Stimulated activated CD8-positive, alpha-beta memory T cell treated with anti-CD3 and anti-CD28 coated beads, Interleukin-15, amount 100 ng/mL, for 1 hour (primary cell): Measurements from ENCODE around the gene XPO4.
A peak's percentile ranks its signal among the peaks of the same experiment; 100 is the strongest.
"Not testable (repeated sequence)": the region's sequence is repeated elsewhere in the genome, so short reads cannot be mapped to it uniquely, and the experiment has no call there.

Experiments used
- DNase-seq: peaks from one replicate; pipeline ENCODE4 v3.0.0-alpha.2; 2020; ENCODE audit warnings: low read depth

The XPO4 gene

DNA sequence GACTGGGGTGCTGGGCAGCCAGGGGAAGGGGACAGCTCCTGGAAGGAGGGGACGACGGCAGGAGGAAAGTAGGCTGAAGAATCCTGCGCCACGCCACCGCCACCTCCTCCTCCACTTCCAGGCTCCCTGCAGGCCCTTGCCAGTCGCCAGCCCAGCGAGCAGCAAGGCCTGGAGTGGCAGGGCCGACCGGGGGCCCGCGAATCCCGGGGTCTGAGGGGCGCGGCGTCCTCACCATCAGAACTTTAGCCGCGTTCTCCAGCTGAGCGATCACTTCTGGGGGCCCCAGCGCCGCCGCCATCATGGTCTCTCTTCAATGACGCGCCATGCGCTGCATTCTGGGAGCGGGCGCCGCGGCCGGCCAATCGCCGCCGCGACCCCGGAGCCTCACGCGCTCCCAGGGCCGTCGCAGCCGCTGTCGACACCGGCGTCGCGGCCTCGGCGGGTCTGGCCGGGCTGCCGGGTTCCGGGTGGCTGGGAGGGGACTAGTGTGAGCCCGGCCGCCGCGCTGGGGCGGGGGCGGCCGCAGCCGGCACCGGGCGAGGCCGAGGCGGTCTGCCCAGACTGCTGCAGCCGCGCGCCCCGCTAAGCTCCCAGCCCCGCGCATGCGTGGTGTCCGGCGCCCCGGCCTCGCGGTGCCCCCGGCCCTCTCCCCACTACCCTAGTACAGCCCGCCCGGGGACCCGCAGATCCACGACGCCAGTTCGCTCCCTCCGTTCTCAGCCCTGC lies at the start of gene XPO4:
Gene XPO4, minus strand, starts transcription at position 309 of the 726 bp plus-strand sequence. Its CDS starts 8 bp downstream, at position 301.
- DNase-seq = peak; percentile 43

DNA sequence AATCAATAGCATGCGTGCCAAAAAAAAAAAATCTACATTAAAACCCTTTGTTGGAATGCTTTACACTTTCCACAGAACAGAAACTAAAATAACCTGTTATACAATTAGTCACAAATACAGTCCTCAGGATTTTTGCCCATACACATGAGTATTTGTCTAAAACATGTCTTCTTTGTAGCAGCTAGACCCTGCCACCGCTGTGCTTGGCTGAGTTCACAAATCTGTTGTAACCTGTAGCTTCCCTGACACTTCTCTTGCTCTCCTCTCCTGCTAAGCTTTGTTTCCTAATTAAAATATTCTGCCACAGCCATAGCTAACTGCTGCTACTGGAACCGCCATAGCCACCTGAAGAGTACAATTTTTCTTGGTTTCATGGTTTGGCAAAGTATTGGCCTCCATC lies 45.5 kb upstream of the XPO4 start:
- DNase-seq = not testable (repeated sequence)

DNA sequence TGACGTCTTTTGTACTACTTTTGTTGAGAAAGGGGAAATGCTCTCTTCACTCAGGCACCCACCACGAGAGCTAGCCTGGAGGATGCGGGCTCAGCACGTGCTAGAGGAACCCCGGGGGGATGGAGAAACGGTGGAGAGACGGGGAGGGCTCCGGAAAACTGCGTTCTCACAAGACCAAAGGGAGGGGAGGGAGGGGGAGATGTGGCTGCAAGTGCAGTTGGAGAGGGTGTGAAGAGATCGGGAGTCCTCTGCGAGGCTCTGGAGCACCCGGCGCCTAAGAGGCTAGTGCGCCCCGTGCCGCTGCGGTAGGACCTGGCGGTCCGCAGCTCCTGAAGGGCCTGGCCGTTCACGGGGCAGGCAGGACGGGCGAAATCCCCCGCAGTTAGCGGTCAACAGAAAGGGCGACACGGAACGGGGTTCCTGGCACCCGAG lies 43.4 kb upstream of the XPO4 start:
- no peak for DNase-seq

DNA sequence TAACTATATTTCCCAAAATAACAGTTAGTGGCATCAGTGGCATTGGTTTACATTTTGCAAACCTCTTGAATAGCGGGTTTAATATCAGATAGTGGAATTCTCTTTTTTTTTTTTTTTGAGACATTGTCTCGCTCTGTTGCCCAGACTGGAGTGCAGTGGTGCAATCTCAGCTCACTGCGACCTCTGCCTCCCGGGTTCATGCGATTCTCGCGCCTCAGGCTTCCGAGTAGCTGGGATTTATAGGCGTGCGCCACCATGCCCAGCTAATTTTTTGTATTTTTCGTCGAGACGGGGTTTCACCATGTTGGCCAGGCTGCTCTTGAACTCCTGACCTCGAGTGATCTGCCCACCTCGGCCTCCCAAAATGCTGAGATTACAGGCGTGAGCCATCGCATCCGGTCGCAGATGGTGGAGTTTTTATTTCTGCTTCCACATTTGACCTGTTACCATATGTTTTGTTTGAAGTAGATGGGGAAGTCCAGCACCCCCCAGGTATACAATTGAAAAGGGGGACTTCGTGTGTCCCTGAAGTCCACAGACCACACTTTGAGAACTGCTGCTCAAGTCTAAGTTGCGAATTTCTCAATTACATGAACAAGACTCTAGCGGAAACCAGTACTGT lies 40.5 kb upstream of the XPO4 start:
- no peak for DNase-seq

DNA sequence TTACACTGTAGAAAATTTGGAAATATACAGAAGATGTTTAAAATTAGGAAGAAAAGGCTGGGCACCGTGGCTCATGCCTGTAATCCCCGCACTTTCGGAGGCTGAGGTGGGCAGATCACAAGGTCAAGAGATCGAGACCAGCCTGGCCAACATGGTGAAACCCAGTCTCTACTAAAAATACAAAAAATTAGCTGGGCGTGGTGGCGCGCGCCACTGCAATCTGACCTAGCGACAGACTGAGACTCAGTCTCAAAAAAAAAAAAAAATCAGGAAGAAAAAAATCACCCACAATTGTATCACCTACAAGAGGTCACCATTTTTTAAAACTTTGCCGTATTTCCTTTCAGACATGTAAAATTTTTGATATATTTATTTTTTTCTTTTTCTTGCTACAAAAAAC lies 38.0 kb upstream of the XPO4 start:
- not testable (repeated sequence) for DNase-seq

DNA sequence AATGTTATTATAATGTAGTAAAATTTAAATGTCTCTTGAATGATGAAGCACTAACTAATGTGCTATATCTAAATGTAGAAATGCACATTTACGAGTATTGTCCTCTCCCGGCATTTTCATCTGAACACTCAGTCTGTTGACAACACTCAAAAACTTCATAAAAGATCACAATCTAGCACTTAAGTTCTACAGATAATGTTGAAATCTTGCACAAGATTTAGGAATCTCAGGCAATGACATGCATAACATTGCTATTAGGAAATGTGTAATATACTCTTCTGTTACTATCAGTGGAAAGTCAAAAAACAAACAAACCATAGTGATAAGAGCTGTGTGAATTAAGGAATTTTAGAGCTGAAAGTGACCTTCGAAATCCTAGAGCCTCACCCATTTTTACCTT lies 37.5 kb upstream of the XPO4 start:
- DNase-seq = no peak

DNA sequence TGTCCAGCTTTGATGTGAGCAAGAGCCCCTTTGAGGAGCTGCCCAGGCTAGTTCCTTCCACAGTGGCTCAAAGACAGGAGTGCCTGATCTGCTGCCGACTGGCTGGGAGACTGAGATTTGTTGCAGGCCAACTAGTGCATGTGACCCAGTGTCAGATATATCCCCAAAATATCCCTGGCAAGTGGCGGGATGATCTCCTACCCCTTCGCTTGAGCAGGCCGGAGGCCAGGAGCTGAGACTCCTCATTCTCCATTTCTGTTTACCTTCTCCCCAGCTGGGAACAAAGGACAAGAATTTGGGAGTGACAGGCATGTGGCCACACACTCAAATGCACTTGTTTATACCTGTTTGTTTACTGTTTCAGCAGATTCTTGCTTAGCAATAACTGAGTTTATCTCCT lies 37.1 kb upstream of the XPO4 start:
- DNase-seq = no peak

DNA sequence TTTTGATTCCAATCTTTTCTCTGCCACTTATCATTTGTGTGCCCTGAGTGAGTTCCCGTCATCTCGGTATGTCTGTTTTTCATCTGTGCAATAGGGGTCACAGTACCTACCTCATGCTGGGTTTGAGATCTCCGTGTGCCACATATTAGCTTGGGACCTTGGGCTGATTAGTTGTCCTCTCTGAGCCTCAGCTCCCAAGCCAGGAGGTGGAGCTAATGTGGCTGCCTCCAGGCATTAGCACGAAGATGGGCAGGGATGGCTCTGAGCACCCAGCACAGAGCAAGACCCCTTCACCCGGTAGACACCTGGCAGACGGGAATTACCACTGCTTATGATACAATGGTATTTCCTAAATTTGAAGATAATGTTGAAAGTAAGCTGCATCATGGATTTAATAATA lies 35.8 kb upstream of the XPO4 start:
- no peak for DNase-seq

DNA sequence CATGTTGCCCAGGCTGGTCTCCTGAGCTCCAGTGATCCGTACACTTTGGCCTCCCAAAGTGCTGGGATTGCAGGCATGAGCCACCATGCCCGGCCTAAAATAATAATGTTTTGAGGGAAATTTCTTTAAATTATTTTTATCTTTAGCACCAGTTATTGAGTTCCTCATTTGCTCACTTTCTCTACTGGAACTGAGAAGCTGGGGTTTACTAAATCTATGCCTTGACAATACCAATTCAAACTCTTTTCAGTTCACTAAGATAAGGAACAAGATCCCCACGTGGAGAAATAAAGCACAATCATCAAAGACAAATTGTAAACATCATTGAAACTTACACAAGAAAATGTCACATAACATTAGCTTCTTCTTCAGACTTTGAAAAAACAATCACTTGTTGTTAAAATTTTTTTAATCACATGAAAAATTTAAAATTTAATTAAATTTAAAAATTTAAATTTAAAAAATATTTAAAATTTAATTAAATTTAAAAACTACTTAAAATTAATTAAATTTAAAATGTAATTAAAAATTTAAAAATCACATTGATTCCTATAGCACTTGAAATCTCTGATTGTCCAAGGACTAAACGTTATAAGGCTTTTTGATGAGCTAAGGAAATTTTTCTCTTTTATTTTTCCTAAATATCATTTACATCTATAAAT lies 25.2 kb upstream of the XPO4 start:
- no peak for DNase-seq

DNA sequence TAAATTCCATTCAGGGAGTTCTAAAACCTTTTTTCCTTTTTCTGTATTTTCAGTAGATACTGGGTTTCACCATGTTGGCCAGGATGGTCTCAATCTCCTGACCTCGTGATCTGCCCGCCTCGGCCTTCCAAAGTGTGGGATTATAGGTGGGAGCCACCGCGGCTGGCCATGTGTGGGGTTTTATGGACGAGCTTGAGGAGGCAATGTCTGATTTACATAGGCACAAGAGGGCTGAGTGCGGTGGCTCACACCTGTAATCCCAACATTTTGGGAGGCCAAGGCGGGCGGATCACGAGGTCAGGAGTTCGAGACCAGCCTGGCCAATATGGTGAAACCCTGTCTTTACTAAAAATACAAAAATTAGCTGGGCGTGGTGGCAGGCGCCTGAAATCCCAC lies 22.8 kb upstream of the XPO4 start:
- not testable (repeated sequence) for DNase-seq

DNA sequence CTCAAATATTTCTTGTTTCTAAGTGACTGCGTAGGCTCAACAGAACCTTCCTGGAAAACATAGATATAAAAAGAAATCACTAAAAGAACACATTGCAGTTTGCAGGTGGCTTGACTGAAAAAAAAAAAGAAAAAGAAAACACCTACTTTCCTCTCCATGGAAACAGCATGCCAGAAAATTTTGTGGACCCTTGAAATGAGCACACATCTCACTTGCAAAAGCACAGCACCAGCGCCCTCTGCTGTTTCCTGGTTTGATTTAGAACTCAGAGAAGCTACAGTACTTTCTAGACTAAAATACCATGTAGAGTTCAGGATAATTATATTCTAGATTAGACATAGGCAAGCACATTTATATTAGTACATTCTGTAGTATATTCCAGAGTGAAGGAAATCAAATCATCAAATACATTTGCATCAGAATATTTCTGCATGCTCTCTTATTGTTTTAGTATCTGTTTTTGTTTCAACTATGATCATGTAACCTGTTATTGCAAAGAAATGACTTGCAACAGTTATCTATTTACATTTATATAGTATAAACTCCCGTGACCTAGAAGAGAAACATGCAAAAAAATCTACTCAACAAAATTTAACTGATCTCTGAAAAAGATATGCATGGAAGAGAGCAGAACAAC lies 22.3 kb upstream of the XPO4 start:
- DNase-seq = peak; percentile 60

DNA sequence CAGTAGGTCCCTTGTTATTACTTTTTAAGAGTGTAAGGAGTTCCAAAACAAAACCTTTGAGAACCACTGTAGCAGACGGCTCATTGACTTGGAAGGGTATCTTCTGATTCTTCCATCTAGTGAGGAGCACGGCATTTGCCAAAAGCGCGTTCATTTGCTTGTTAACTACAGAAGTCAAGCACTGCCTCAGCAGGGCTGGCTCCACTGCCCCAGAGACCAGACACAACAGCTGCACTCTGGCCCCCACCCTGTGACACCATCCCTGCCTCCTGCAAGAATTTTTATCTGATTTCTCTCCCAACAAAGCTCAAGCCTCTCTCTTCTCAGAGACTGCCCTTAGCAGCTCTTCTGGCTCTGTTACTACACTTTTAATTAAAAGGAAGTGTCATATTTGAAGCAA lies 20.7 kb upstream of the XPO4 start:
- no peak for DNase-seq

DNA sequence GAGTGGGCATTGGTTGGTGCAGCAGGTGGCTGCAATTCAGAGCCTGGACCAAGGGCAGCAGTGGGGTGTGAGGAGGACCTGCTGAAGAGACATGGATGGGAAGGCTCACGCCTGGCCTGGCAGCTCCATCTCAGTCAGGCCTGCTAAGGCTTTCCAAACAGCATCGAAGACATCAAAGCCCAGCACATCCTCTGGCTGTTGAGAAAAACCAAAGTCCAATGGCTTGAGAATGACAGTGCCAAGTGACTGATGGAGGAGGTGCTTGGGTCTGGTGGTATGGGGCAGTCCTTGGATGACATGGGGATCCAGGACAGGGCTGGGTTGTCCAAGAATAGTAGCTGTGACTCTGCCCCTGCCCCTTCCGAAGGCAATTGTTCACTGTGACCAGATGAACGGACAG lies 19.0 kb upstream of the XPO4 start:
- no peak for DNase-seq

DNA sequence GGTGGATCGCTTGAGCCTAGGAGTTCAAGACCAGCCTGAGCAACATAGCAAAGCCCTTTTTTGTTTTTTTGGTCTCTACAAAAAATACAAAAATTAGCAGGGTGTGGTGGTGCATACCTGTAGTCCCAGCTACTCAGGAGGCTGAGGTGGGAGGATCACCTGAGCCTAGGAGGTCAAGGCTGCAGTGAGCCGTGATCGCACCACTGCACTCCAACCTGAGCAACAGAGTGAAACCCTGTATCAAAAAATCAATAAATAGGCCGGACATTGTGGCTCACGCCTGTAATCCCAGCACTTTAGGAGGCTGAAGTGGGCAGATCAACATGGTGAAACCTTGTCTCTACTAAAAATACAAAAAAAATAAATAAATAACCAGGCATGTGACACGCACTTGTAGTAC lies 13.1 kb upstream of the XPO4 start:
- DNase-seq = not testable (repeated sequence)

DNA sequence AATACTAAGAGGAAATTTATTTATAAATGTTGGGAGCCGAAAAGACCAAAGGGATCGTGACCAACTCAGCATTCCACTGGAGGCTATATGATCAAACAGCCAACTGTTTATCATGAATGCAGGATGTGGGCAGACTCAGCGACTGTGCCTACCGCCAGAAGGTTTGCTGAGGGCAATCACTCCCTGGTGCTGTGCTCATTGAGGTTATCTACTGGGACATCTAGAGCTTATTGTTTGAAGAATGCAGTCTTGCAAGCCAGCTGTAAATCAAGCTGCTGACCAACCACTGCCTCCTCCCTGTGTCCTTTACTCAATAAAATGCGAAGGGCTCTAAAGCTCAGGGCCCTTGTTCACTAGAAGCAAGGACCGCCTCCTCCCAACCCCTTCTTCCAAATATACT lies 8.5 kb upstream of the XPO4 start:
- DNase-seq = no peak

DNA sequence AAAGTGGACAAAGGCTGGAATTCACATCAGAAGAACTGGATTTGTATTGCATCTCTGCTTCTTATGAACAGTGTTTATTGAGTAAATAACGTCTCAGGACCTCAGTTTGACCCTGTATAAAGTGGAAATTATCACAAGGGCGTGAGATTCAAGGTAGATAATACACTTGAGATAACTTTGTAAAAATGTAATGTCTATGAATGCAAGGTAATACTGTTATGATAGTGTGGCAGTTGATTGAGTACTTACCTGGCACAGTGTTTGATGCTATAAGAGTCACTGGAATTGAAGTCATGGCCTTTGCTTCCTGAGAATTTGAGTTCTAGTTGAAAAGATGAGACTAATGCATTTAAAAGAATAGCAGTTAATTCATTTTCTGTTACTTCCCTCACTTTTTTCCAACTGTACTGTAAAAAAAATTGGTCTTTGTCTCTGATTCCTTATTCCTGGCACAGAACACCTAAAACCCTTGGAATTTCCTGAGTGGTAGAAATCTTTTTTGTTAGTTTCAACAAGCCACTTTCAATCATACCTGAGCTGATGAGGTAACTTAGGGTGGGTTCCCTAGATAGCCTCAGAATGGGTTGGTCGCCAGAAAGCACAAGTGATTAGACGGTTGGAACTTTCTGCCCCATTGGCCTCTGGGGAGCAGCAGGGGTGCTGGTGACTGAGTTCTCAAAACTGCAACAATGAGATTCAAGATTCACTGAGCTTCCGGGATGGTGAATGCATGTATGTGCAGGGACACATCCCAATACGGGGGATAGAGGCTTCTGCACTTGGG lies 6.4 kb upstream of the XPO4 start:
- no peak for DNase-seq

DNA sequence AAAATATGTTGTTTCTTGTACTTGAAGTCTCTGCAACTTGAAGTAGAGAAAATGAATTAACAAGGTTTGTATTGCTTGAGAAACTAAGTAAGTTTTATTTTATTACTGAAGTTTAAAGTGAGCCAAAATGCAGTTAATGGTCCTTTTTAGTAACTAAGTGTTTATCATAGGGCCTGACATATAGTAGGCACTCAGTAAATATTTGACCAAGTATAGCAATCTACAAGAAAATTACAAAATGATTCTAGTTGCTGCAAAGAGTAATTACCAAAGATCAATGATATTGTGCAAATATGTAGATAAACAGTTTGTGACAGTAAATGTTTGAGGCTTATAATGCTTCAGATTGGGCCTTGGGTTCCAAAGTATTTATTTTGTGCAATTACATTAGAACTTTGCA lies 2.4 kb upstream of the XPO4 start:
- no peak for DNase-seq

DNA sequence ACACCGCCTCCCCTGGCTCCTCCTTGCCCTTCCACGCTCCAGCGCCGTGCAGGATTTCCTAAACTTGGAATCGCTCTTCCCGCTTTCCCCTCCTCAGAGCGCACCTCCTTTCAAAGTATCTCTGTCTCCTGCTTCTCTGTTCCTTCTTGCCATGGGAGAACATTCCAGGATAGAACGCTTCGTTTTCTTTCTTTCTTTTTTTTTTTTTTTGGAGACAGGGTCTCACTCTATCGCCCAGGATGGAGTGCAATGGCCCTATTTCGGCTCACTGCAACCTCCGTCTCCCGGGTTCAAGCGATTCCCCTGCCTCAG lies 574 bp upstream of the XPO4 start:
- no peak for DNase-seq

DNA sequence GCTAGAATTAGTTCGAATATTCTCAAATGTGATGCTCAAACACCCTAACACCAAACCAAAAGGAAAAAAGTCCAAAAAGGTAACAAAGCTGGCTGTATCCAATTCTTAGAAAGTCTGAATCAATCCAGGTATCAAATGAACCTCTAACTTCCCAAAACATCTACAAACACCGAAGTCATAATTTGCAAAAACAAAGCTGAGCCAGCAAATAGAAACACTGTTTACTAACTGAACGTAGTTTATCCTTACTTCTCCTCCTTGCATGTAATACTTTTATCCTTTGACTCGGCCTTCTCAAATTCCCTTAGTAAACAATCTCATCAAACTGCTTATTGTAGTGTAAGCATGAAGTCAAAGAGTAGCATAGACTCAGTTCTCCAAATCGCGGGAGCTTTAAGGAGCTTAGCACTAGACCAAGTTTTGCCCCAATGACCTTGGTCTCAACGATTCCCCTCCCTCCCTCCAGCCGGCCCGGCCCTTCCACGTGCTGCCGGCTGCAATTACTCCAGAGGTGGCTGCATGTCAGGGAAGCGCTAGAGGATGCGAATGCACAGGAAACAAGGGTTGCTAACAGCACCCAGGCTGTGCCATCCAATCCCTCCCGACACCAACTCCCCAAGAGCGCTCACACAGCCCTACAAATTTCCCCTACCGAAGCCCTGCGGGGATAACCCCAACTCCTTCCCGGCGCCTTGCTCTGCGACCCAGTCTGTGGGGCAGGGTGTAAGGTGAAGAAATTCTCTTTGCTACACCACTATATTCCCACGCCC lies 693 bp downstream of the XPO4 start:
- no peak for DNase-seq

DNA sequence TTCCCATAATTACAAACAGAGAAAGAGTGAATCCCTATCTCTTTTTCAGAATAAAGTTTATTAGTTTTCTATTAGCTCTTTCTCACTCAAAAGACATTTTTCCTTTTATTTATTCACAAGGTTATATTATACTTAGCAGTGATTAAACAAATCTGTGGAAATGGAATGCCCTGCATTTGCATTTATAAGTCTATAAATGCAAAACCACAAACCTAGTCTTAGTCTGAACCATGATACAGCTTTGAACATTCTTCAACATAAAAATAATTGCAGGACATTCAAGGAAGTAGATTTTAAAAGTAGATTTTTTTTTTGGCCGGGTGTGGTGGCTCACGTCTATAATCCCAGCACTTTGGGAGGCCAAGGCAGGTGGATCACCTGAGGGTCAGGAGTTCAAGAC lies 8.3 kb downstream of the XPO4 start:
- DNase-seq = no peak

DNA sequence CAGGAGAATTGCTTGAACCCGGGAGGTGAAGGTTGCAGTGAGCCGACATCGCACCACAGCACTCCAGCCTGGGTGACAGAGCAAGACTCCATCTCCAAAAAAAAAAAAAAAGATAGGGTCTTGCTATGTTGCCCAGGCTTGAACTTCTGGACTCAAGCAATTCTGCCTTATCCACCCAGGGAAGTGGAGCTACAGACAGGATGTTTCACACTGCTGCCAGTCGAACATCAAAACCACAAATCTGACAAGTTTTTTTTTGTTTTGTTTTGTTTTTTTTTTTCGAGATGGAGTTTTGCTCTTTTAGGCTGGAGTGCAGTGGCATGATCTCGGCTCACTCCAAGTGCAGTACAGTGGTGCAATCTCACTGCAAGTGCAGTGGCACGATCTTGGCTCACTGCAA lies 10.8 kb downstream of the XPO4 start:
- DNase-seq = no peak

DNA sequence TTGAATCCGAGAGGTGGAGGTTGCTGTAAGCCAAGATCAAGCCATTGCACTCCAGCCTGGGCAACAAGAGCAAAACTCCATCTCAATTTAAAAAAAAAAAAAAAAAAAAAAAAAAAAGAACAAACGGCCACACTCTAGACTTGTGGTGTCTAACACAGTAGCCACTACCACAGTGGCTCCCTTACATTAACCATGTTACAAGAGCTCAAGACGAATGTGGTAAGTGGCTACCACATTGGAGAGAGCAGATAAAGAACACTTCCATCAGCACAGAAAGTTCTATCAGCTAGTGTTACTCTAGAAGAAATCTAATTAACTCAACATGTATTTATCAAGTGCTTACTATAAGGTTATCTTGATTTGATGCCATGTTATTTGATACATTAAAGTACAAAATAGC lies 11.5 kb downstream of the XPO4 start:
- no peak for DNase-seq
